ENCODE measurements around the gene ZNF786.
A peak's percentile ranks its signal among the peaks of the same experiment; 100 is the strongest.
"Not testable (repeated sequence)": the region's sequence is repeated elsewhere in the genome, so short reads cannot be mapped to it uniquely, and the experiment has no call there.

ZNF786 gene

DNA sequence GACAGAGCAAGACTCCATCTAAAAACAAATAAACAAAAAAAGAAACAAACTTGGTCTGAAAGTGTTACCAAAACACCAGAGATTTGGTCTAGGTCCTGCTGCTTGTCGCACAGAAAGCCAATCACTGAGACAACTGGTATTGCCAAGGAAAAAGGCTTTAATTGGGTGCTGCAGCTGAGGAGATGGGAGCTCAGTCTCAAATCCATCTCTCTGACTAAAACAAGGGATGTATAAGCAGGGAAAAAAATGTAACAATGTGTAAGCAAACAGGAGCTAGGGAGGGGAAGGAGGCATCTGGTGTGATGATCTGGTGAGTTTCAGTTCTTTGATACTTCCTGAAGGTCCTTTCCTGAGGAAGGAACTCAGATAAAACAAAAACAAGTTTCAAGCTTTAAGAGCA lies 53.8 kb downstream of the ZNF786 start:
- no peak for DNase-seq
- Mint-ChIP-seq H3K27me3 (ENCODE audit: low read depth, poor library complexity) (peaks cover 13% of the 10 kb centered on the region), H3K27ac (no peak overlapping the region), H3K36me3 (ENCODE audit: low read depth) (peaks cover 13% of the 10 kb centered on the region), H3K4me3 (no peak overlapping the region), H3K4me1 (peaks cover 10% of the 10 kb centered on the region), H3K9me3 (peaks cover 31% of the 10 kb centered on the region)
- TF ChIP-seq CTCF (IDR thresholded peaks at IDR 0.05): no peak

DNA sequence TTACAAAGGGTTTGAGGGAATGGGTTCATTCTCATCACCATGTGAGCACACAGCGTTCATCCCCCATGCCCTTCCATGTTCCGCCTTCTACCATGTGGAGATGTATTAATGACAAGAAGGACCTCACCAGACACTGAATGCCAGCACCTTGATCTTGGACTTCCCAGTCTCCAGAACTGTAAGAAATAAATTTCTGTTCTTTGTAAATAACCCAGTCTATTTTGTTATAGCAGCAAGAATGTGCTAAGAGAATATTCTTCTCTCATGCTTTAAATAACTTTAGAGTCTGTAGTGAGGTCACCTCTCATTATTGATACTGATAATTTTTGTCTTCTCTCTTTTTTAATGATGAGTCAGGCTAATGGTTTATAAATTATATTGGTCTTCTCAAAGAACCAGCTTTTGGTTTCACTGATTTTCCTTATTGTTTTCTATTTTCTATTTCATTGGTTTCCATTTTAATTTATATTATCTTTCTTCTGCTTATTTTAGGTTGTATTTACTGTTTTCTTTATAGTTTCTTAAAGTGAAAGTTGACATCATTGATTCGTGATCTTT lies 59.1 kb downstream of the ZNF786 start:
- Mint-ChIP-seq H3K27me3 (ENCODE audit: low read depth, poor library complexity) (peaks cover 13% of the 10 kb centered on the region), H3K4me3 (no peak overlapping the region), H3K27ac (no peak overlapping the region), H3K4me1 (peaks cover 22% of the 10 kb centered on the region), H3K36me3 (ENCODE audit: low read depth) (no peaks in the 10 kb centered on the region), H3K9me3 (peaks cover 29% of the 10 kb centered on the region)
- no peak for TF ChIP-seq CTCF (IDR thresholded peaks at IDR 0.05)
- DNase-seq: no peak

GRCh38 chr7:149030439-149030838 lies 60.1 kb downstream of the ZNF786 start:
- peaks cover 21% of the 10 kb centered on the region for H3K9me3 Mint-ChIP-seq

DNA sequence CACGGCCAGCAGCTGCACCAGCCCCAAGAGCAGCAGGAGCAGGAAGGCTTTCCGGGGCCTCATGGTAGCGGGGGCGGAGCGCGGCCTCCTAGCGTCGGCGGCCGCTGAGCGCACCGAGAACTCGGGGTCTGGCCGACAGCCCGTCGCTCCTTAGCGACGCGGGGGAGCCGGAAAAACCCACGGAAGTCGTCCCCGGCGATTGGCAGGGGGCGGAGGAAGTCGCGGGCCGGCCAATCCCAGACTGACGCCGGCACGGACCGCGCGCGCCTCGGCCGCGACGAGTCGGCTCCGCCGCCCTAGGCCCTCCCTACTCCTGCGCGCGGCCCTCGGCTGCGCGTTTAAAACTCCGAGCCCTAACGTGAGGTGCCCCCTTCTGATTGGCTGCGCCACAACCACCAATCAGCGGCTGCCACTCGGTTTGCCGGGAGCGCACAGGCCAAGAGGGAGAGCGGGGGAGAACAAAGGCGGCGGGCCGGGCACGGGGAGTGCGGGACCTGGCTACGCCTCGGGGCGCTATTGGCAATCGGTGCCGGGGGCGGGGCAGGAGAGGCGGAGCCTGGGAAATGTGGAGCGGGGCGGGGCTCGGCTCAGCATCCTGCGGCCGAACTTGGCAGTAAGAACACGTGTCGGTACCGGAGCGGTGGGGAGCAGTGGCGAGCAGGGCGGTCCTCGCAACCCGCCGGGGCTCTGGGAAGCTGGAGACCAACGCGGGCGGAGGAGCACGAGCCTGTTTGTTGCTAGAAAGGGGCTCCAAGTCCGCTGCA lies 62.0 kb downstream of the ZNF786 start, which contains the start of gene PDIA4:
Gene PDIA4, minus strand, starts transcription at position 160 of the 764 bp plus-strand sequence. Its CDS starts 97 bp downstream, at position 63.
- Mint-ChIP-seq H3K4me3 (peak within 1 kb of the TSS; percentile 97), H3K27ac (peak within 1 kb of the TSS; percentile 96), H3K36me3 (ENCODE audit: low read depth) (peaks cover 12% of the 10 kb centered on the region), H3K27me3 (ENCODE audit: low read depth, poor library complexity) (peaks cover 5% of the 10 kb centered on the region), H3K9me3 (peaks cover 21% of the 10 kb centered on the region), H3K4me1 (peaks cover 42% of the 10 kb centered on the region)
- TF ChIP-seq CTCF (IDR thresholded peaks at IDR 0.05): no peak
- peak; percentile 100 for DNase-seq

More at GRCh38 chr7:149030439-149030838, 60.1 kb downstream of the ZNF786 start:
- H3K36me3 Mint-ChIP-seq (ENCODE audit: low read depth); H3K27ac Mint-ChIP-seq; H3K4me3 Mint-ChIP-seq; DNase-seq: not testable (repeated sequence)
- H3K27me3 Mint-ChIP-seq (ENCODE audit: low read depth, poor library complexity): peaks cover 13% of the 10 kb centered on the region
- peaks cover 32% of the 10 kb centered on the region for H3K4me1 Mint-ChIP-seq

- H3K27me3 Mint-ChIP-seq (ENCODE audit: low read depth, poor library complexity): peaks cover 3% of the 10 kb centered on the region
- H3K9me3 Mint-ChIP-seq: peaks cover 21% of the 10 kb centered on the region
- H3K36me3 Mint-ChIP-seq (ENCODE audit: low read depth): peaks cover 17% of the 10 kb centered on the region
Measured at GRCh38 chr7:149027611-149028345, 62.7 kb downstream of the ZNF786 start.

More at GRCh38 chr7:149027611-149028345, 62.7 kb downstream of the ZNF786 start:
- peak overlapping the region; percentile 96 for H3K27ac Mint-ChIP-seq
- TF ChIP-seq CTCF (IDR thresholded peaks at IDR 0.05): no peak
- H3K4me1 Mint-ChIP-seq: peaks cover 50% of the 10 kb centered on the region
- DNase-seq: no peak
- H3K4me3 Mint-ChIP-seq: peak overlapping the region; percentile 97
